SK-N-MC (cell line): Measurements from ENCODE around the gene SETDB1.

Experiments used
- EZH2 ChIP-seq: fragments of 200-600 bp; sonication (generic); IDR thresholded peaks from one replicate; pipeline ENCODE4 v1.6.1; 2017; ENCODE audit warnings: antibody characterized with exemption
- FOXP2 ChIP-seq: optimal IDR thresholded peaks from 2 replicates; pipeline ENCODE3; 2011; ENCODE audit warnings: mild to moderate bottlenecking, moderate library complexity; ENCODE audit not compliant: insufficient read depth; ENCODE audit errors: extremely low read length, control extremely low read depth
- POLR2AphosphoS5 ChIP-seq: IDR thresholded peaks from 2 replicates; pipeline ENCODE4 v1.6.1; 2012; ENCODE audit warnings: mild to moderate bottlenecking, low read depth, low read length, borderline replicate concordance

DNA sequence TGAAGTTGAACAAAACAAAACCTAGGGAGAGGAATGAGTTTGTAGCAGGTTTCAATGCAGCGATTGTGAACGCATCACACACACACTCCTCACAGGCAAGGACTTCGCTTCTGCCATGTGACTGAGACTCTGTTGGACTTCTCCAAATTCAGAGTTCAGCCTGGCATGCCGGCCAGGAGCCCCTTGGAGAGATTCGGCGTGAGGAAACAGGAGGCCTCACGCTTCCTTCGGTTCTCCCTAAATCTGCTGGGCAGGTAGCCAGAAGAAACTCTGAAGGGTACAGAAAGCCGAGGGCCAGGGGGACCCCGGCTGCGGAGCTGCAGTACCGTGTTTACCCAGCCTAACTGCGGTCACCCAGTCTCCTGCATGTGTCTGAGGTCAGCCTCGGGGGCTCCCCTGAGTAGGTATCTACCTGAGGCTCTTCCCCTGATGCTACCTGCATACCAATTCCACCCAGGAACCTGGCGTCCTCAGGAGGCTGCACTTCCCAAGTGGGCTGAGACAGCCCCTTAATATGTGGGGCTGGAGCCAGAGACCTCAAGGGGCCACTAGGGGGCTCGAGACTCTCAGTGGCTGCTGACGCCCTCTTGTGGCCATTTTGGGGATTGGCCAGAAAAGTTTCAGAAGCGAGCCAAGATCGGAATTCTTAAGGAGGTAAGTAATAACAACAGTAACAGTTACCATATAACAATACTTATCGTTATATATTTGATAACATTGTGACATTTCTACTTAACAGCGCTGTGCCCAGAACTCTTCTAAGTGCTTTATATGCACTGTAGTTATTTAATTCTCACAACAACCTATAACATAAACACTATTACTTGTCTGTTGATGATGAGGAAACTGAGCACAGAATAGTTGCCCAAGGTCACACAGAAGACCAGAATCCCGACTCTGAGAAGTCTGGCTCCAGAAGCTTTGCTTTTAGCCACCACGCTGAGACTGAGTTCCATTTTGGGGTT is 53.2 kb downstream of the SETDB1 start:
- no peak for TF ChIP-seq POLR2AphosphoS5
- TF ChIP-seq EZH2: no peak
- TF ChIP-seq FOXP2: no peak
